ENCODE data around the gene CCDC187. TPM values are rescaled to one million over a fixed set of nuclear protein-coding genes. Genes with fewer than 3 reads are reported as not detected.

The CCDC187 gene
- polyA plus RNA-seq, 4 donors = 2.2 to 4.9 (median 2.9) TPM

GRCh38 chr9:136340356-136341041 is 36.6 kb upstream of the CCDC187 start:
- no peak for DNase-seq (ENCODE audit: low read depth in 4 of 4, low spot score in 2 of 4)

- DNase-seq (ENCODE audit: low read depth in 4 of 4, low spot score in 2 of 4) = no peak
These were observed 36.0 kb upstream of the CCDC187 start for GRCh38 chr9:136339958-136340310.

DNA sequence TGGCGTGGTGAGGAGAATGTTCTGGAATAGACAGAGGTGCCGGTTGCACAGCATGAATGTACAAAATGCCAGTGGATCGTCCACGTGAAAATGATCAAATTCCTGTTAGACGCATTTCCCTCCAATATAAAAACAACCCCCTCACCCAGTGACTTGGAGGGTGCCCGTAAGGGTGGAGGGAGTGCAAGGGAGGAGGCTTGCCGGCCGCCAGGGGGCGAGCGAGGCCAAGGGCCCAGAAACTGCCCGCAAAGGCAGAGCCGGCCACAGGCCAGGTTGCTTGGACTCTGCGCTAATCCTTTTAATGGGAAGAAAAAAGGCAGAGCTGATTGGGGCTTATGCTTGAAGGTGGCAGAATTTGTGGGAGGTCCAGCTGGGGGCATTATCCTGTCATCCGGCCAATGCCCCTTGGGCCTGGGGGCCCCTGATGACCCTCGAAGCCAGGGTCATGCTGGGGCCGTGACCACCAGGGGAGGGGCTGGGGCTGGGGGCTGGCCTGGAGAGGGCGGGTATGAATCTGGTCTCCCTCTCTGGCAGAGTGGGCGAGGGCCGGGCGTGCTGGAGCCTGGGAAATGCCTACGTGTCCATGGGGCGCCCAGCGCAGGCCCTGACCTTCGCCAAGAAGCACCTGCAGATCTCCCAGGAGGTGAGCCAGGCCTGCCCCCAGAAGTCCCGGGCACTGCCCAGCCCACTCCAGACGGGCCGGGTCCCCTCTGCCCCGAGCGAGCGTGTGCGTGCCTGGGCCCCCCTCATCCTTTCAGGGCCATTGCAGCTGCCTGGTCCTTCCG is 35.5 kb upstream of the CCDC187 start:
- no peak for DNase-seq (ENCODE audit: low read depth in 4 of 4, low spot score in 2 of 4)

- no peak for DNase-seq (ENCODE audit: low read depth in 4 of 4, low spot score in 2 of 4)
These were observed 34.6 kb upstream of the CCDC187 start for GRCh38 chr9:136338511-136338910.

GRCh38 chr9:136337416-136338395 is 33.8 kb upstream of the CCDC187 start:
- DNase-seq (ENCODE audit: low read depth in 4 of 4, low spot score in 2 of 4) = no peak

DNA sequence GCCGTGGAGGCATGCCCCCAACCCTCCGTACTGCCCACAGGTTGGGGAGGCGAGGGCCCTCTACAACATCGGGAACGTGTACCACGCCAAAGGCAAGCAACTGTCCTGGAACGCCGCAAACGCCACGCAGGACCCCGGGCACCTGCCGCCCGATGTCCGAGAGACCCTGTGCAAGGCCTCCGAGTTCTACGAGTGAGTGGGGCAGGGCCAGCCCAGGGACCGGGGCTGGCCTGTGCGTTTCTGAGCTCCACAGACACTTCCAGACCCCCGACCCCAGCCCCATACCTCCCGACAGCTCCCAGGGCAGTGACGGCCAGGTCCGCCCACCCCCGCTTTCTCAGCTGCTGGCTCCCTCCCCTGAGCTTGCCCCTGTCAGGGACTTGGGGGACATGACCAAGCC is 33.0 kb upstream of the CCDC187 start:
- no peak for DNase-seq (ENCODE audit: low read depth in 4 of 4, low spot score in 2 of 4)

DNA sequence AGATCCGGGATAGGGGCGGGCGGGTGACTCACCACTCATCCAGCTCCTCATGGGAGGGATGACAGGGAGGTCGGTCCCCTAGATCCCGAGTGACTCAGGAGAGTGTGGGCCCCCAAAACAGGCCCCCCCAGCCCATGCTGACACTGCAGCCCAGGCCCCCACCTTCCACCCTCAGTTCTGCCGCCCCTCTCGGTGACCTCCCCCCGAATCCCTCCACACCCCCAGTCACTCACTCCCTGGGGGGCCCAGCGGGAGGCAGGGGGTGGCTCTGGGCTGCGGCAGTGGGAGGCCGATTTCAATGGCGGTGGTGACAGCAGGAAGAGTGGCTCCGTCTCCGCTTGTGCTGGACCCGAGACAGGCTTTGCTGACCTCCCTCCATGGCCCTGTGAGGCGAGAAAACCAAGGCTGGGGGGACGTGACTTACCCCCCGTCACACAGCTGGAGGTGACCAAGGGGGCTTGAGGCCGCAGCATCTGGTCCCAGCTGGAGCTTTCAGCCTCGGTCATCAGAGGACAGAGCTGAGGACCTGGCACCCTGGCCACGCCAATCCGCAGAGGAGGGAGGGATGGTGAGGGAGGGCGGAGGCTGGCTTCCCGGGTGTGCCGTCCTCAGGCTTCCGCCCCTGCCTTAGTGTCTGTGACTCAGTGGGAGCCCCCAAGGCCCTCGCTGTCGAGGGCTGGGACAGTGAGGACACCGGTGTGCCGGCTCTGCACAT is 32.4 kb upstream of the CCDC187 start:
- DNase-seq (ENCODE audit: low read depth in 4 of 4, low spot score in 2 of 4) = no peak

DNA sequence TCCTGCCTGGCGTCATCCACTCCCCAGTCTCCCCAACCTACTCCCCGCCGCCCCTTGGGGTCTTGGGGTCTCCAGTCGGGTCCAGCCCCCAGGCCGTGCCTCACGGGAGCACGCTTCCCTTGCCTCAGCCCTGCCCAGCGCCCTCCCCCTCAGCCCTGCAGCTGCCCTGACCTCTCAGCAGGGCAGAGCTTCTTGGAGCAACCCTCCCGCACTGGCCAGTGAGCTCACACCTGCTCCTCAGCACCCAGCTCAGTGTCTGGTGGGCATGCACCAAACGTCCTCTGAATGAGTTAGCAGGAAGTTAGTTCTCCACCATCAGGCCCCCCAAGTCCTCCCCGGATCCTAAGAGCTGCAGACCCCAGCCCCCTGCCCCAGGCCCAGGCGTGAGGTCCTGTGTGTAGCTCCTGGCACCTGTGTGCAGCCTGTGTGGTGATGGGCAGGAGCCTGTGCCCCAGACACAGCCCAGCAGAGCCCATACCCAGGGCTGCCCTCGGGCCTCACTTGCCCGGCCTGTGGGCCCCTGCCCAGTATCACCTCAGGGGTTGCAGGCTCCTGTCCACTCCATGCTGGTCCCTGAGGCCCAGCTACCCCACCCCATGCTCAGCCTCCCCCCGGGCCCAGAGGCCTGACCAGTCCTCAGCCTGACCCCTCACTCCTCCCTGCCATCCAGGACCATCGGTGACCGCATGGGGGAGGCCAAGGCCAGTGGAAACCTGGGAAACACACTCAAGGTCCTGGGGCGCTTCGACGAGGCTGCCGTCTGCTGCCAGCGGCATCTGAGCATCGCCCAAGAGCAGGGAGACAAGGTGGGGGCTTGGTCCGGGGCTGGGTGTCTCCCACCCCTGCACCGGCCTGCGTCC is 31.6 kb upstream of the CCDC187 start:
- no peak for DNase-seq (ENCODE audit: low read depth in 4 of 4, low spot score in 2 of 4)

DNA sequence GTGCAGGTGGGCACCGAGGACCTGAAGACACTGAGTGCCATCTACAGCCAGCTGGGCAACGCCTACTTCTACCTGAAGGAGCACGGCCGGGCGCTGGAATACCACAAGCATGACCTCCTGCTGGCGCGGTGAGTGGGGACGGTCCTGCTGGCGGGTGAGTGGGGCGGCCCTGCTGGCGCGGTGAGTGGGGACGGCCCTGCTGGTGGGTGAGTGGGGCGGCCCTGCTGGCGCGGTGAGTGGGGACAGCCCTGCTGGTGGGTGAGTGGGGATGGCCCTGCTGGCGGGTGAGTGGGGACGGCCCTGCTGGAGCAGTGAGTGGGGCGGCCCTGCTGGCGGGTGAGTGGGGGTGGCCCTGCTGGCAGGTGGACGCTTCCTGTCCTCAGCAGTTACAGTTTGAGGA is 30.6 kb upstream of the CCDC187 start:
- DNase-seq (ENCODE audit: low read depth in 4 of 4, low spot score in 2 of 4) = no peak

DNA sequence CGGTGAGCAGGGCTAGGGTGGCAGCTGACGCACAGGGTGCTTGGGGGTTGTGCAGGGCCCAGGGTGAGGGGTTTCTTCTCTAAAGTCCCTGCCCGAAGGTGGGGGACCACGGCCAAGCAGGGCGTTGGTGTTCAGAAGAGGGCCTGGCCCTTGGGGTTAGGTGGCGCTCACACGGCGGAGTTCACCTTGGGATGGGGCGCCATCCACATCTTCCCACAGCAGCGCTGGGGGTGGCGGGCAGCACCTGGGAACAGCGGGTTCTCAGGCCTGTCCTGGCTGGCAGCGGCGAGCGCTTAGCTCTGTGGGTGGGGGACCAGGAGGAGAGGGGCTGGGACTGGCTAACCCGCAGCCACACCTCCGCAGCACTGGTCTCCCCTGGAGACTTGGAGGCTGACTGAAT is 29.6 kb upstream of the CCDC187 start:
- no peak for DNase-seq (ENCODE audit: low read depth in 4 of 4, low spot score in 2 of 4)

DNA sequence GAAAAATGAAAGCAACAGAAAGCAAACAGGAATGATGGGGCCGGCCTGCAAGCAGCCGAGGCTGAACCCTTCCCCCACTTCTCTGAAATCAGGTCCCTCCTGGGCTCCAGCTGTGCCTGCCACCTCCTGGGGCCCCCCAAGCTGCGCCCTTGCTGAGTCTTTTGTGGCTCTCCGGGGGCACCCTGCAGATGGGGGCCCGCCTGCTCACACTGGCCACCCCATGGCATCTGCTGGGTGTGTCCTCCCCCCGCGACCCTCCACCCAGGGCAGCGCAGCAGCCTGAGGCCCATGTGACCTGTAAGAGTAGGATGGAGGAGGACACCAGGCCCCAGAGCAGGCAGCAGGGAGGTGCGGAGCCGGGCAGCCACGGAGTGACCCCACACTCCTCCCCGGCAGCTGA is 29.2 kb upstream of the CCDC187 start:
- DNase-seq (ENCODE audit: low read depth in 4 of 4, low spot score in 2 of 4) = no peak

GRCh38 chr9:136332482-136332983 is 28.6 kb upstream of the CCDC187 start:
- DNase-seq (ENCODE audit: low read depth in 4 of 4, low spot score in 2 of 4) = no peak

DNA sequence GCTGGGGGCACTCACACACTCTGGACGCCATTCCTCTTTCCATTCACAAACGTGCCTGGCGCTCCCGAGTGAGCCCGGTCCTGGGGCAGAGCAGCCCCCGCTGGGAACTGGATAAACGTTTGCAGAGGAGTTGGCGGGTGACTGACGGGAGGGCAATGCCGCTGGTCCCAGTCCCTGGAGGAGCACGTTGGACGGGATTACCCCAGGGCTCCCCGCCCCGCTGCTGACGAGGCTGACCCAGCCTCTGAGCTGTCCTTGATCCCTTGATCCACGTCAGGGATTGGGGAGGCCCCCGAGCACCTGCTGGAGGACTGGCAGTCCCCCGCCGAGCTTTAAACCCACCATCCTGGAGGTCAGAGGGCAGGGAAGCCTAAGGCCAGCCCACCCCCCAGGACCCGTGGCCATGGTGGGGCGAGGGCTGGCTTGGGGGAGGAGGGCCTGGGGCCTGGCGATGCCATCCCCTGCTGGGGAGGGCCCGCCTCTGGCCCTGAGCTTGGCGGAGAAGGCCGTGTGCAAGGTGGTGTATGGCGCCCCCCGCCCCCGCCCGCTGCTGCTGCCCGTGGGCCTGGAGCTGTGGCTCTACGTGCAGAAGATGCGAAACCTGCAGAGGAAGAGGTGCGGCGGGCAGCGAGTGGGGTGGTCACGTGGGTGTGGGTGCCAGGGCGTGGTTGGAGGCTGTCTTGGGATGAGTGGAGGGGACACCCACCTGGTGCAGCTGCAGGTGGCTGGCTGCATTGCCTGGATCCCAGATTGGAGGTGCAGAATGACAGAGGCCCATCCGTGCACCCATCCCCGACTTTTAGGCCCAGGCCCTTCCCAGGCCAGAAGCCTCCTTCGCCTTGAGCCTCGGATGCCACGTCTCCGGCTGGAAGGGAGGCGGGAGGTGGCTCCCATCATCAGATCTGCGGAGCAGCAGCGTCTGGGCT is 27.9 kb upstream of the CCDC187 start:
- no peak for DNase-seq (ENCODE audit: low read depth in 4 of 4, low spot score in 2 of 4)

DNA sequence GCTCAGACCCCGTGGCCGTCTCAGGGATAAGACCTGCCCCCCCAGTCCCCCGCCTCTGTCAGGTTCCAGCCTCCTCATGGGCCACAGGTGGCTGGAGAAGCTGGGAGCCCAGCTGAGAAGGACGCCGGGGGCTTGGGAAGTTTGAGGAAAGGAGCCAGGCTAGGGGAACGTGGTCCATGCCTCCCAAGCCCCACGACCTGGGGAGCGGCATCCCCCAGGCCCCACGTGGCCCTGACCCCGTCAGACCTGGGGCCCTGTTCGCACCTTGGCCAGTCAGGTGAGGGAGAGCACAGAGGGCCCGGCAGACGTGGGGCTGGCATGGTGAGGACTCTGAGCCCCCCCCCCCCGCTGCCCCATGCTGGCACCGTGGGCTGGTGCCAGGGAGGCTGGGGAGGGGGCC is 27.1 kb upstream of the CCDC187 start:
- no peak for DNase-seq (ENCODE audit: low read depth in 4 of 4, low spot score in 2 of 4)

GRCh38 chr9:136330406-136330990 is 26.6 kb upstream of the CCDC187 start:
- DNase-seq (ENCODE audit: low read depth in 4 of 4, low spot score in 2 of 4) = no peak

DNA sequence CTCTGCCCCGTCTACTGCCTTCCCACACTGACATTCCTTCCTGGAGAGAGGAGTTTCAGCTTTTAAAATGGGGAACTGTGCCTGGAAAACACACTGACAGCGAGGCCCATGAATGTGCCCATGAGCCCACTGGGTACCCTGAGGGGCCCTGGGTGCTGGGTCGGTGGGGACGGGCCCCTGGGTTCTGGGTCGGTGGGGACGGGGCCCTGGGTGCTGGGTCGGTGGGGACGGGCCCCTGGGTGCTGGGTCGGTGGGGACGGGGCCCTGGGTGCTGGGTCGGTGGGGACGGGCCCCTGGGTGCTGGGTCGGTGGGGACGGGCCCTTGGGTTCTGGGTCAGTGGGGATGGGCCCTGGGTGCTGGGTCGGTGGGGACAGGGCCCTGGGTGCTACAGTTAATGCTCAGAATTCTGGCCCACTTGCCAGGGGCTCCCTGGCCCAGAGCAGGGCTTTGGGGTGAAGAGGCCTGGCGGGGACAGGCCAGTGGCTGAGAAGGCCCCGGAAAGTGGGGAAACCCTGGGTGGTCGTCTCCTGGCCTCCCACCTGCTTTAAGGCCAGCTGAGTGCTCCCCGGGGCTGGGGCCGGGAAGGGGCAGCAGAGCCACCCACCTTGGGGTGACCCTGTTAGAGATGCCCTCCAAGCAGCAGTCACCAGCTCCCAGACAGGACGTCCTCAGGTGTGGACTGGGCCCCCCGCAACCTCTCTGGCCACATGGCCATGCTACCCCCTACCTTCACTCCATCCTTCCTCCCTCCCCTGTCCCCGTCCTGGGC is 25.9 kb upstream of the CCDC187 start:
- no peak for DNase-seq (ENCODE audit: low read depth in 4 of 4, low spot score in 2 of 4)

DNA sequence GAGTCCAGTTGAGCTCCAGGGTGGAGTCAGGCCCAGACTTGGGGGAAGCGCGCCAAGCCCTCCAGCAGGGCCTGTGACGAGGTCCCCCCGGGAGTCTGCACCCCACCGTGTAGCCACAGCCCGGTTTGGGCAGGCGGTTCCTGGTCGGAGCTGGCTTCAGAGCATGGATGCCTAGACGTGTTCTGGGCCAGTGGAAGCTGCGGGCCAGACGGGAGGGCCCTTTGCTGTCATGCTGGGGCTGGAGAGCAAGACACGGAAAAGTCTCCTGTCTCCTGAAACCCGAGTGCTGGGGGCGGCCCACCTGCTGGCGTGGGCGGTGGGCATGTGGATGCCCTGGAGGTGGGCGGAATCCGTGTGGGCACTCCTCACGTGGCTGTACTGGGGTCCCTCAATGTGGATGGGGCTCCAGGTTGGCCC is 25.3 kb upstream of the CCDC187 start:
- DNase-seq (ENCODE audit: low read depth in 4 of 4, low spot score in 2 of 4) = no peak
